SH-SY5Y (cell line): ENCODE data around the gene MED19.

Experiments used
- GATA2 ChIP-seq: IDR thresholded peaks from 2 replicates; pipeline ENCODE4 v1.6.1; 2011; ENCODE audit warnings: mild to moderate bottlenecking, low read depth, low read length
- GATA3 ChIP-seq: IDR thresholded peaks from 2 replicates; pipeline ENCODE4 v1.6.1; 2011; ENCODE audit warnings: low read depth, mild to moderate bottlenecking, low read length, moderate library complexity

DNA sequence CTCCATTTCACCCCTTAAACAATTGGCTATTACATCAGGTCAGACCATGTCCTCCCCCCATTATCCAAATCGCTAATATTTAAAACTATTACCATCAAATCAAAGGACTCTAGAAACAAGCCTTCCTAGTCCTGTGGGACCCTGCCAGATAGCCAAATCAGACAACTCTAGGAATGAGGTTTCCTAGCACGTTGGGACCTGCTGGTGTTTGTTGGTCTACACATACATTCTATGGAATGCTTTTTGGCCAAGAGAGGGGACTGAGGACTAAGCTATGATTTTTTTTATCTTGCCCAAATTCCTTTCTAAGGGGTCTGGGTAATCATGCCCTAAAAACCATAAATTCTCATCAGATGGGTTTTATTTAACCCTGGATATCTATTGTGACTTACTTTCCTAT, 15.2 kb upstream of the MED19 start:
- TF ChIP-seq GATA2 (no peak), GATA3 (no peak)
